ENCODE results near the gene SYMPK.
A peak's percentile ranks its signal among the peaks of the same experiment; 100 is the strongest.

SYMPK gene

DNA sequence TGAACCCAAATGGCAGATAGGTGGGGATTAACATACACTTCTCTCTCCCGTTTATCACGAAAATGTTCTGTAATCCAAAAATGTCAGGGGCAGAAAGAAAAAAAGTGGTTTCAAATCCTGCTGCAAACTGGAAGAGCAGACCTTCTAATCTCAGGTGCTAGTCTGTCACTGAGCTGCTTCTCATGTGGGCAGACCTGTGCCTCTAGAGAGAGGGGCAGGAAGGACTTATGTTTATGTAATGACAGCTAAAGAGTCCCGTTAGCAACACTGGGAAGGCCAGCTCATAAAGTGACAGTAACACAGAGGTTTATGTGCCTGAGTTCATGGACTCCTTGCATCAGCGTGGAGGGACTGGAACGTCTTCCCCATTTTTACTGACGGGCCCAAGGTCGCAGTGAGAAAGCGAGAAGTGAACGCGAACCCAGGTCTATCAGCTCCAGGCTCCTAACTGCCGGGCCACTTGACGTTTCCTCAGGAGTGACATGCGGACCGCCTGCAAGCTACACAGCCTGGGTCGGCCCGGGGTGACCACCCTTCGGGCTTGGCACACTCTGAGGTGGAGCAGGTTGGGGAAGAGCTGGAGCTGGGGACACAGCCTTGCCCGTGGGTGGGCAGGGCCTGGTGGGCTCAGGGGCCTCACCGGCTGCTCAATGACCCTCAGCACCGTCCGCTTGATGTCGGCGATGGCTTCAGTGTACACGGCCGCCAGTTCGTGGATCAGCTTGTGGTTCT is 38.2 kb downstream of the SYMPK start:
- peak; percentile 53 for DNase-seq

DNA sequence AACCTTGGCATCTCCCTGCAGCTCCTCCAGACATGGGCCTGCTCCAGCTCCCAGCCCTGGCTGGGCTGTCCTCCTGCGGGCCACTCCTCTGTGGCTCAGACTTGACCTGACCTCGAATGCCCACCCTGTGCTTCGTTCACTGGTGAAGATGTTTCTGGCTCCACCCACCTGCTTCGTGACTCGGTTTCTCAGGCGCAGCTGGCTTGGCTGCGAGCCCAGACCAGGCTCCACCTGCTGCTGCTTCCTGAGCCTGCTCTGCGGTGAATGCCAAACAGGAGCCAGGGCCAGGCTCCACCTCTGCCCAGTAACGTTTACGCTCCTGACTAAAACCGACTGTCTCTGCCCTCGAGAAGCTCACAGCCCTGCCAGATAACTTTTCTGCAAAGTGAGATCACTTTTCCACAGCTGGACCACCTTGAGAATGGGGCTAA is 38.9 kb downstream of the SYMPK start:
- DNase-seq = peak; percentile 69

DNA sequence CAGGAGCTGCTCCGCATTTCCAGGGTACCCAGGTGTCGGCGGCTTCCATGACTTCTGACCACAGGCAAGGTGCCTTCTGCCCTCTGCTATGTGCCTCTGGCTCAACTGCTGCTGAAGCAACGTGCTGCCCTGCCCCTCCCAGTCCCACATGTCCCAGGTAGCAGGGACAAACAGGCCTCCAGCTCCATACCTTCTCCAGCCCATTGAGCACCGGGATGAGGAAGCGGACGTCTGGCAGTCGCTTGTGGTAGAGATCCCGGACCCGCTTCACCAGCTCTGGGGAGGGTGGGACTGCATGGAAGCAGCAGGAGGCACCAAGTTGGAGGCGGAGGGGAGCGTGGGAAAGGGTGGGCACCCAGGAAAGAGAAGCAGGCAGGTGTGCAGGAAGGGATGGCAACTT is 39.8 kb downstream of the SYMPK start:
- no peak for DNase-seq

DNA sequence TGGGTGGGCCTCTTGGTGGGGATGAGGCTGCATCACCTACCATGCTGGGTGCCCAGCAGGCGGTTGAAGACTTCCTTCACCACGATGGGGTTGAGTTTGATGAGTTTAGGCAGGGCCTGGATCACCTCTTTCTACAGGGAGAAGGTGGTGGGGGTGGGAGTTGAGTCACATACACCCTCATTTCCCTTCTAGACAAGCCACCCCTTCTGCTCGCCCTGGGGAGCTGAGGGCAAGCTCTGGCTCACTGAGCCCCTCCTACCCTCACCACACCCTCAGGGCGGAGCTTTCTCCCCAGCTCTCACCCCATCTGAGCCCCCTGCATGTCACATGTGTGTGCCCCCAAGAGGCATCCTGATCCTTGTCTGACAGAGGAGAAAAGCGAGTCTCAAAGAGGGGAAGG is 40.2 kb downstream of the SYMPK start:
- DNase-seq = no peak

DNA sequence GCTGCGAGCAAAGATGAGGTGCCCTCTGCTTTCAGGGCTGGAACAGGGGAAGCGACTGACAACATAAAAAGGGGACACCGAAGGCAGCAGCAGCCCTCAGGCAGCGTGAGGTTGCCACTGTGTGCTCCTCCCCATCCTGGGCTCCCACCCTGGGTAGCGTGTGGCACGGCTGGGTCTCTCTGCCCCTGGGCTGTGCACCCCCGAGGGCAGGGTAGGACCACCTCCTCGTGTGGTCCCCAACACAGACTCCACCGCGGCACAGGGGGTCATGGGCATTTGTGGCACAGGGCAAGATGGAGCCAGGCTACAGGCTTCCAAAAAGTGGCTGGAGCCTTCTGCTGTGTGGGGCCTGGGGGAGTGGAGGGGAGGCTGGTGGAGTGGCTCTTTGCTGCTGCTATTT is 41.4 kb downstream of the SYMPK start:
- DNase-seq = no peak

DNA sequence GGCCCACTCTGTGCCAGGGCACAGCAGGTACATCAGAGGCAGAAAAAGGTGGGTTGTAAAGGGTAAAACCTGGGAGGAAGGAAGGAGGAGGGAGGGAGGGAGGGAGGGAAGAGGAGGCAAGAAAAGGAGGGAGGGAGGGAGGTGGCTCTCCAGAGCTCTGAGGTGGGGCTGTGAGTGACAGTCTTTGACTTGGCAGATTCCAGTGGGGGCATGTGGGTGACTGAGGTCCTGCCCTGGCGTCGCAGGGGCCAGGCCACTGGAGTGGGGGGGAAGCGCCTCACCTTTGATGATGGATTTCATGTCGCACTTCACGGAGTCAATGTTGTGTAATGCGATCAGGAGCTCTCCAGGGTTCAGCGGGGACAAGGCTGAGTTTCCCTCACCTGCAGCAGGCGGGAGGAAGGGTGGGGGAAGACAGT is 41.8 kb downstream of the SYMPK start:
- no peak for DNase-seq

DNA sequence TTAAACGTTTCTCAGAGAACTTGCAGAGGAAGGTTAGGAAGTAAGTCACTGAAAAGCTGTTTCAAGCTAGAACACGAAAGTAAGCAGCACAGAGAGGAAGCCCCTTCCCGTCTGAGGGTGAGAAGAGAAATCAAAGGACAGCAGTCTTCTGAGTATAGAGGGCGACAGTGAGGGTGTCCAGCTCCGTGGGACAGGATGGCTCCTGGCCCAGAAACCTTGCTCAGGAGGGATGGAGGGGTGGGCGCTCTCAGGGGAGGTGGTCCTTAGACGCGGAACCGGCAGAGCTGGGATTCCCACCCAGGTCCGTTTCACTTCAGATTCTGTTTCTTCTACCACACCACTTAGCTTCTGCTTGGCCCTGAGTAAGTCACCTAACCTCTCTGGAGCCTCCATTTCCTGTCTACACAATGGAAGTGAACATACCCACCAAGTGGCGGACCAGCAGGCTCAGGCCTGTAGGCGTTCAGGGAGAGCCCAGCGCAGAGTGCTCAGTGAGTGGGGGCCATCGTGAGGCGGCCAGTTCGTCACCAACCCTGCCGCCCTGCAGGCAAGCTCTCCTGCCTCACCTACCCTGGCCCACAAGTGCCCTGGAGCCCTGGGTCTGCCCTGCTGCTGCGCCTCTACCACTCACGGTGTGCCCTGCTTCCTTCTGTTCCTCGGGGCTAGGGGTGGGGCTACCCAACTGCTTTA is 42.4 kb downstream of the SYMPK start:
- no peak for DNase-seq

DNA sequence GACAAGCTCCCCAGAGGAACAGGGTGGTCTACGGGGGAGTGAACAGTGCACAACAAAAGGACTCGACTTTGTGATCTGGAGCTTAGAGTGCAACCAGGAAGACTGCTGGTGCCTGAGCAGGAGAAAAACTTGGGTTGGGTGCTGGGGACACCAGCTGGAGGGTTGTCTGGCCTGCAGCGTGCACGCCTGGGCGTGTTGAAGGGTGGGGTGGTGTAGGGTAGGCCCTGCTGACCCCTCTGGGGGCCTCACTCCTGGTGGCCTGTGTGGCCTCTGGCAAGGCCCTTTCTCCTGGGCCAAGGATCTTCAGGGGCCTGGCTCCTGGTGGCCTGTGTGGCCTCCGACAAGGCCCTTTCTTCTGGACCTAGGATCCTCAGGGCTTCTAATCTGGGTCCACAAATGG is 43.2 kb downstream of the SYMPK start:
- no peak for DNase-seq

DNA sequence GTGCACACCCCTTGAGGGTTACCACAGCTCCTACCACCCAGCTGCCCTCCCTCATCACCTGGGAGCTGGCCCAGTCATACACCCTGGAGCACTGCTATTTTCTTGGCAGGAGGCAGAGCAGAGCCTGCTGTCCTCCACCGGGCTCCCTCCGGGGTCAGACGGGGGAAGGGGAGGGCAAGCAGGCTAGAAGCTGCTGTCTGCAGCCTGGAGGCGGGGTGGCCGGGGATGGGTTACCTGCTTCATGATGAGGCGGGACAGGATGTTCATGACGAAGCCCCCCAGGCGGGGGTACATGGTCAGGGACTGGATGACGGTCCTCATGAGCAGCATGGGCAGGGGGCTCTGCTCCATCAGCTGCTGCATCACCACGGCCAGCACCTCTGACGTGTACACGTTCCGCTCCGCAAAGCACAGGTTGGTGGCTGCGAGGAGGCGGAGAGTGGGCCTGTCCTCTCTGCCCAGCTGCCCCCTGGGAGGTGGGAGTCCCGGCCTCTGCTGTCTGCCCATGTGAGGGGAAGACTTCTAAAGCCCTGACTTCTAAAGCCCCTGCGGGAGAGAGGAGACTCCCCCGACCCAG is 45.1 kb downstream of the SYMPK start:
- DNase-seq = peak; percentile 82

DNA sequence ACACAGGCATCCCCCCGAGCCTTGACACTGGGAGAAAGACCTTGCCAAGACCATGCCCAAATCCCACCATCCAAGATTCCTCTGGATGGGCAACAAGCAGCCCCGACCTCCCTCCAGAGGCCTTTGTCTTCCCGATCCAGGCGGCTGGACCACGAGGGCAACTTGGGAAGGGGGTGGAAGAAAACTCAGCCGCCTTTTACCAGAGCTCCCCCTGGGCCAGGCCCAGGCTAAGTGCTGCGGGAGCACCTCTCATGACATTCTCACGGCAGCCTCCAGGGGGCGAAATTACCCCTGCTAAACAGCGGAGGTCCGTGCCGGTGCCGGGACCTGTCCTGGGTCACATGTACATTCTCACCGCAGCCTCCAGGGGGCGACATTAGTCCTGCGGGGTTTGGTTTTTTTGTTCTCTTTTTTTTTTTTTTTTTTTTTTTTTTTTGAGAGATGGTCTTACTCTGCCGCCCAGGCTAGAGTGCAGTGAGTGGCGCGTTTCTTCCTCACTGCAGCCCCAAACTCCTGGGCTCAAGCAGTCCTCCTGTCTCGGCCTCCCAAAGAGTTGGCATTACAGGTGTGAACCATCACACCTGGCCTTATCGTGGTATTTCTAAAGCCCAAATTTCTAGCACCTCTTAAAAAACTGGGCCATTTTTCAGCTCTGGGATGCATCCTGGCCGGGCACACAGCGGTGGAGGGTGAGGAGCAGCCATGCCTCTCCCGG is 45.8 kb downstream of the SYMPK start:
- peak; percentile 97 for DNase-seq

DNA sequence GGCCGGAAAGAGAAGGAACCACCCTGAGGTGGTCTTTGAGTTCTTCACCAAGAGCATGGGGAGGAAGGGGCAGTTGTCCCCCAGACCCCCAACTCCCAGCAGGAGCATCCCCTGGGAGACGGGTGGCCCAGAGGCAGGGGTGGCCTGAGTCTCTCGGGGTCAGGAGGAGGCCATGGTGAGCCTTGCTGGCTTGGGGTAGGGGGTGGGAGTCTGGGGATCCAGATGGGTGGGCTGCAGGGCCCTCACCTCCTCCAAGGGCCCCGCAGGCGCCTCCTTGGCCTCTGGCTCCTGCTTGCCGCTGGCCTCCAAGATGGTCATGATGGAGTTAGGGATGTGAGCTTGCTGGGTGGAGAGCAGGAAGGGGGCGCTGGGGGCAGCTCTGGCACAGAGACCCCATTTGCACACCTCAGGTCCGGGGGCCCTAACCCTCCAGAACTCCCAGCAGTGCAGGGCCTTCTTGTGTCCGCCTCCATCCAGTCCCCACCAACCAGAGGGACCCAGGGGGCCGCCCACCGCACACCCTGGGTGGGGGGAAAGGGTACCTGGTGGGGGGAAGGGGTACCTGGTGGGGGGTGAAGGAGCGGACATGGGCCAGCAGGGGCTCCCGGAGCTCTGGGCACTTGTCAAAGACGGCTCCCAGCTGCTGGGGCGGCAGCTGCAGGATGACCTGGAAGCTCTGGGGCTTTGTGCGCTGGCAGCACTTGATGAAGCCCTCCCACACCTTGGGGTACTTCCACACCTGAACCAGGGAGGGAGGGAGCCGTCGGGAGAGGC is 46.5 kb downstream of the SYMPK start:
- DNase-seq = peak; percentile 45

DNA sequence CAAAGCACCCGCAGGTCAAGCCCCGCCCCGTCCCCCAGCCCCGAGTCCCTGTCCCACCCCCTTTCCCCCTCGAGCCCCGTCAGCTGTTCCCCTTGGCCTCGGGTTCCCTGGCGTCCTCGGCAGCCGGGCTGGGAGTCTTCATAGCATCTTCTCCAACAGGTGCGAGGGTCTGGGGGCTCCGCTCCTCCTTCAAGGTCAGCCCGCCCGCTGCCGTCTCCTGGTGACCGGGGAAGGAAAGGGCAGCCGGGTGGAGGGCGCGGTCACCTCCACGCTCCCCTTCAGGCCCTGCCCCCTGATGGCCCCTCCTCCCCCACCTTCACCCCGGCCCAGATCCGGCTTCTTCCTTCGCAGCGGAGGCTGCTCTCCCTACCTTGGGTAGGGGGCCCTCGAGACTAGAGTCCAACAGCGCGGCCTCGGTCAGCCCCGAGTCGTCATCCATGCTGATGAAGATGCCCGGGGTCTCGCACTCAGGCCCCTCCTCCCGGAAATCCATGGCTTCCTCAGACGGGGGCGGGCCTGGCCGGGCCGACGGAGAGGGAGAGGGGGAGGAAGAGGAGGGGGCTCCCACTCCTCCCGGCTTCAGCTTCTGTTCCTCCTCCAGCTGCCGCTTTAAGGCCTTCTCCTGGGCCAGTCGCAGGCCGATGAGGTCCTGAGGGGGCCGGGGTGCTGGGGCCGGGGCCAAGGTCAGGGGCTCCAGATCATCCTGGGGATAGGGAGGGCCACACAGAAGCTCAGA is 47.3 kb downstream of the SYMPK start:
- no peak for DNase-seq

DNA sequence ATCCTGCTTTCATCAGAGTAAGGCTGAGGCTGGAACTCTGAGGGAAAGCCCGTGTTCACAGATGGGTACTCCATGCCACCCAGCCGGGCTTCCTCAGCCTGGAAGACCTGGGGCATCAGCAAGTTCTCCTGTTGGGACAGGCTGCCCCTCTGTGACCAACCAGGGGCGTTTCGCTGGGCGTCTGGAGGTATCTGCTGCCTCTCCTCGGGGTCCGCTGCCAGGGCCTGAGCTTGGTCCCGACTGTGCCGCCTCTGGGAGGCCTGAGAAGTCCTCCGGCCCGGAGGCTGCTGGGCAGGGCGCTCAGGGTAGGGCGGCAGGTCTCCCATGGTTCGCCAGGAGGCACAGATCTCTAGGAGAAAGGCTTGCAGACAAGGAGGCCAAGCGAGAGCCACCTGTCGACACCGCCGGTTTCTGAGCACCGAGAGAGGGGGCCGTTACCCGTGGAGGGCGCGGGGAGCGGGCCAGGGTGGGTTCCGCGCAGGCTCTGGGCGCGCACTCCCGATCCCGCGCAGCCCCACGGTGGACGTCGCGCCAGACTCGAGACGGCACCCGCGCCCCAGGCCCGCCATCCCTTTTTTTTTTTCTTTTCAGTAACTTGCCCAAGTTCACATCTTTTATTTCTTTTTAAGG is 48.0 kb downstream of the SYMPK start, which contains the start of gene RSPH6A:
TSS of gene RSPH6A (minus strand) at position 458 of the 630 bp plus-strand sequence. CDS start at position 326, 132 bp downstream.
- no peak for DNase-seq

DNA sequence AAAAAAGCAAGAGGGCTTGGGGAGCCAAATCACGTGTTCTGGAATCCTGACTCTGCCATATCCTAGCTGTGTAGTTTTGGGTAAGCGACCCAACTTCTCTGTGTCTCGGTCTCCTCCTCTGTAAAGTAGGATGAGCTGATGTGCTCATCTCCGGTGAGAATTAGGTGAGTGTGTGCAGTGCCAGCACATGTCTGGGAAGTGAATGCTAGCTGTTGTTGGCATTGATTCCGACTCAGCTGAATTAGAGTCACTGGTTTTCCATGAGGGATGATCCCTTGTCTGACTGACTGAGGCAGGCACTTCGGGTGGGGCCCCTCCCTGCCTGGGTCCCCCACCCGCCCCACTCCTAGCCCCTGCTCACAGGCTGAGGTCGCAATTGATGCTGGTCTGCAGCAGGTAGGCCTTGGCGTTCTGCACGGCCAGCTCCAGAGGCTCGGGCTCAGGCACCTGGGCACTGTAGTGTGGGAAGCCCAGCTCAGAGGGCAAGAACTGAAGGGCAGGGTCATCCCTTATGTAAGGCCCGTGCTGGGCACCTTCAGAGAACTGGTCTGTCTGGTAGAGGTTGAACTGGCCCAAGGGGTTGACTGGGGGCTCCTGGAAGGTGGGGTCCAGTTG is 48.7 kb downstream of the SYMPK start:
- DNase-seq = no peak

DNA sequence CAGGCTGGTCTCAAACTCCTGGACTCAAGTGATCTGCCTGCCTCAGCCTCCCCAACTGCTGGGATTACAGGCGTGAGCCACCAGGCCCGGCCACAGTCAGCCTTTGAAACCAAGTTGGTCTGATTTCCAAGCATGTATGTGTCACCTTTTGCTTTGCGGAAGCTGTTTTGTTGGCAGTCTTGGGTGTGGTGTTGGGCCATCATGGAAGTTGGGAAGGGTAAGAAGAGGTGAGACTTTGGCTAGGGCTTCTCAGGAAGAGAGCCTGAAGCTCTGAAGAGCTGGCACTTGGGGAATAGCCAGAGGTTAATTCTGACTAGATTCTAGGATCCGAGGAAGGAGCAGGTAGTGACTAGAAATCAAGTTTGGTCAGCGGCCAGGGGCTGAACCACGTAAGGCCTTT is 50.6 kb downstream of the SYMPK start:
- DNase-seq = no peak

DNA sequence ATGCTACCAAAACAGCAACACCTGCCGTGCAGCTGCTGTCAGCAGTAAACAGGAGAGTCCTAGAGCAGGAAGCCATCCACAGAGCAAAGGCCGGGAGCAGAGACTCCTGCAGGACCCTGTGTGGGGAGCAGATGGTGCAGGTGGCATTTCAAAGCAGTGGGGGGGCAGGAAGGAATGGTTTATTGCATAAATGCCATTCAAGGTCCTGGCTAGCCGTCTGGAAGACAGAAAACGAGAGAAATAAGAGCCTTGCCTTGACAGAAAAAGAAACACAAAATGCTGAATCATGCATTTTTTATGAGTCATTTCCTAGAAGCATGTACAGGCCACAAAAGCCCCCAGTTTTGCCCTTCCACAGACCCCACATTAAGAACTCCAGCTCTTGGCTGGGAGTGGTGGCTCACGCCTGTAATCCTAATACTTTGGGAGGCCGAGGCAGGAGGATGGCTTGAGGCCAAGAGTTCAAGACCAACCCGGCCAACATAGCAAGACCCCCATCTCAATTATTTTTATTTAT is 53.2 kb downstream of the SYMPK start:
- peak; percentile 97 for DNase-seq

DNA sequence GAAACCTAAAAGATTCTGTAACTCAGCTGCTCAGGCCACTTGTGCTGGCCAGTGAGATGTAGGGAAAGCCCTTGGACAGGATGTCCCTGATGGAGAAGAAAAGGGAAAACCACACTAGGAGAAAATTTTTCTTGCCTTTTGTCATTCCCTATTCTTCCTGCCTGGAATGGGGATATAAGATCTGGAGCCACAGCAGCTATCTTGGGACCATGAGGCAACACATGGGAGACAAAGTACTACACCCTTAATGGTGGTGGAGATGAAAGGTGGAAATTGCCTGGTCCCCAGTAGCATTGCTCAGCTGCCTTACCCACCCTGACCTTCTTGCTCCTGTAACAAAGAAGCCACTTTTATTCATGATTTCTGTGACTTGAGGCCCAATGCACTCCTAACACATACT is 57.2 kb downstream of the SYMPK start:
- DNase-seq = no peak

DNA sequence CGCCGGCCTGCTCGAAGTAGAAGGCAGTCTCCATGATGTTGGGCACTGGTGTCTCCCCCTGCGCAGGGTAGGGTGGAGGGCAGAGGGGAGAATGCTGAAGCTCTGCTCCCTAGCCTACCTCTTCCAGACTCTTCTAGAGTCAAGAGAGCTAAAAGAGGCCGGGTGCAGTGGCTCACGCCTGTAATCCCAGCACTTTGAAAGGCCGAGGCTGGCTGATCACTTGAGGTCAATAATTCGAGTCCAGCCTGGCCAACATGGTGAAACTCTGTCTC is 58.1 kb downstream of the SYMPK start:
- DNase-seq = no peak

DNA sequence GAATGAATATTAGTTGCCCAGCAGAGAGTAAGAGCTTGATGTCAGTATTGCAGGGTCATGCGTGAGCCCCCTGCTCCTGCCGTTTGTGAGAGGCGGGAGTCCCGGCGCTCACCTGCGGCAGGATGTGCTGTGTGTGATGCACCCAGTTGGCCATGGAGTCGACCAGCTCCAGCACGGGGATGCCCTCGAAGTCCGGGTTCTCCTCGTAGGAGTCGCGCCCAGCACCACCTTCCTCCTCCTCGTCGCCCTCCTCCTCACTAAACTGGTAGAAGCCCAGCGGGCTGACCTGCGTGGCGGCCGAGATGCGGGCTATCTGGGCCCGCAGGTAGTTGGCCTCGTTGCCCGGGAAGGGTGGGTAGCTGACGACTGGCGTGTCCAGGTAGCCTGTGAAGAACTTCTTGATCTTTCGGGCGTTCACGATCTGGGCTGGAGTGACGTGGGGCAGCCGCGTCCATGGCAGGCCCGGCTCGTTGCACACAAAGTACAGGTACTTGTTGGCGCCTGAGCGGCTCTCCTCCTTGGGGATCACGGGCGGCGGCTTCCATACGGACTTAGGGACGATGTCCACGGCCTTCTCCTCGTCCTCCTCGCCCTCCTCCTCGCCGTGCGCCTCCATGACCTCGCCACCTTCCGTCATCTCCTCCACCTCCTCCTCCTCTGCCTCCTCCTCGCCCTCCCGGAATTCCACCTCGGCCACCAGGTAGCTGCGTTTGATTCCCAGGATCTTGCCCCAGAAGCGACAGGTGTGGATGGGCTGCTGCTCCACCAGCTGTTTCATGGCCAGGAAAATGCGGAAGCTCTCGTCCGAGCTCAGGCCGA is 58.6 kb downstream of the SYMPK start:
- no peak for DNase-seq

DNA sequence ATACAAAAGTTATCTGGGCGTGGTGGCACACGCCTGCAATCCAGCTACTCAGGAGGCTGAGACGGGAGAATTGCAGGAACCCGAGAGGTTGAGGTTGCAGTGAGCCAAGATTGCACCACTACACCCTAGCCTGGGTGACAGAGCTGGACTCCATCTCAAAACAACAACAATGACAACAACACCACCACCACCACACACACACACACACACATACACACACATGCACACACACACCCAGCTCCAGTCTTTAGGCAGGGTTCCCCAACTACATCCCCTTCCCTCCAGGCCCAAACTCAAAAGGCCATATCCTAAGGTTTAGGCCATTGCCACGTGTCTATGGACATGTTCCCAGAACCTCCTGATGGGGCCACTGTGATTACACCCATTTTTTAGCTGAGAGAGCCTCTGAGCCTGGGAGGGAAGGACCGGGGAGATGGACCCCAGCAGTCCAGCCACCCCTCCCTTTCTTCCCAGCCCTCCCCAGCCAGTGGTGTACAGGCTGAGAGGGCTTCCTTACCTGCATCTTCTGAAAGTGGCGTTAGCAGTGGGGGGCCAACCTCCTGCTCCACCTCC is 61.3 kb downstream of the SYMPK start:
- no peak for DNase-seq

Measured in DMS53 (cell line).